ENCODE results near the gene NPL. TPM values are rescaled to one million over a fixed set of nuclear protein-coding genes. Genes with fewer than 3 reads are reported as not detected.

The NPL gene
- total RNA-seq, 1 experiment from 2014 or later = 2.4 TPM

DNA sequence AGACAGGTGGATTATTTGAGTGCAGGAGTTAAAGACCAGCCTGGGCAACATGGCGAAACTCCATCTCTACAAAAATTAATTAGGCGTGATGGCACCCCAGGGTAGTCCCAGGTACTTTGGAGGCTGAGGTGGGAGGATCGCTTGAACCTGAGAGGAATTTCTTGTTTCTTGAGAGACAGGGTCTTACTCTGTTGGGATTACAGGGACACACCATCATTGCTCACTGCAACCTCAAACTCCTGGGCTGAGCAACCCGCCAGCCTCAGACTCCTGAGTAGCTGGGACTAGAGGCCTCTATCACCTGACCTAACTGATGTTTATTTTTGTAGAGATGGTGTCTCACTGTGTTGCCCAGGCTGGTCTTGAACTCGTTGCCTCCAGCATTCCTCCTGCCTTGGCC, 74.4 kb downstream of the NPL start:
- Histone ChIP-seq H2AK5ac (ENCODE audit: insufficient read length, low read length) (no peak overlapping the region), H4K5ac (ENCODE audit: insufficient read length, low read depth, low read length) (no peak overlapping the region), H3K14ac (ENCODE audit: insufficient read depth, low read length) (no peak overlapping the region), H4K91ac (ENCODE audit: insufficient read length, low read depth, low read length) (no peak overlapping the region), H2AFZ (ENCODE audit: low read length) (no peak overlapping the region), H2BK15ac (ENCODE audit: low read depth, low read length) (no peak overlapping the region), H3K23me2 (ENCODE audit: insufficient read length, low read depth, low read length, poor library complexity, severe bottlenecking) (no peaks in the 10 kb centered on the region), H3K4me1 (ENCODE audit: insufficient read depth, low read length) (no peaks in the 10 kb centered on the region), H3K27ac (ENCODE audit: insufficient read length, low read depth, low read length) (no peak overlapping the region), H3K79me2 (ENCODE audit: insufficient read depth, low read length) (no peaks in the 10 kb centered on the region), H3K23ac (ENCODE audit: insufficient read length, low read depth, low read length) (no peak overlapping the region), H3K27me3 (ENCODE audit: insufficient read depth, low read length) (no peaks in the 10 kb centered on the region), H3K9me3 (ENCODE audit: control insufficient read depth, low read depth, low read length) (no peaks in the 10 kb centered on the region), H3T11ph (ENCODE audit: low read length) (no peak overlapping the region), H3K18ac (ENCODE audit: insufficient read length, low read depth, low read length) (no peak overlapping the region), H2BK5ac (ENCODE audit: insufficient read length, low read length) (no peak overlapping the region), H2BK120ac (ENCODE audit: low read depth, low read length, poor library complexity, severe bottlenecking) (no peak overlapping the region), H3K4me2 (ENCODE audit: insufficient read depth, insufficient read length, low read length) (no peak overlapping the region), H2BK12ac (ENCODE audit: insufficient read length, low read depth, low read length) (no peak overlapping the region), H2BK20ac (ENCODE audit: low read depth, low read length, poor library complexity, severe bottlenecking) (no peak overlapping the region), H3K79me1 (ENCODE audit: insufficient read depth, low read depth, low read length, poor library complexity, severe bottlenecking) (peaks cover 6% of the 10 kb centered on the region), H4K8ac (replicated peaks; ENCODE audit: insufficient read length, low read depth, low read length) (no peak overlapping the region), H4K20me1 (ENCODE audit: control insufficient read depth, insufficient read depth, insufficient read length) (no peaks in the 10 kb centered on the region), H3K9ac (ENCODE audit: extremely low read depth, insufficient read length, low read length) (no peak overlapping the region), H3K56ac (ENCODE audit: insufficient read length, low read depth, low read length) (no peak overlapping the region), H3K4ac (ENCODE audit: low read depth, low read length) (no peak overlapping the region)
- no peaks in the 10 kb centered on the region for H3K4me1 Mint-ChIP-seq
- TF ChIP-seq, protein P1, sequence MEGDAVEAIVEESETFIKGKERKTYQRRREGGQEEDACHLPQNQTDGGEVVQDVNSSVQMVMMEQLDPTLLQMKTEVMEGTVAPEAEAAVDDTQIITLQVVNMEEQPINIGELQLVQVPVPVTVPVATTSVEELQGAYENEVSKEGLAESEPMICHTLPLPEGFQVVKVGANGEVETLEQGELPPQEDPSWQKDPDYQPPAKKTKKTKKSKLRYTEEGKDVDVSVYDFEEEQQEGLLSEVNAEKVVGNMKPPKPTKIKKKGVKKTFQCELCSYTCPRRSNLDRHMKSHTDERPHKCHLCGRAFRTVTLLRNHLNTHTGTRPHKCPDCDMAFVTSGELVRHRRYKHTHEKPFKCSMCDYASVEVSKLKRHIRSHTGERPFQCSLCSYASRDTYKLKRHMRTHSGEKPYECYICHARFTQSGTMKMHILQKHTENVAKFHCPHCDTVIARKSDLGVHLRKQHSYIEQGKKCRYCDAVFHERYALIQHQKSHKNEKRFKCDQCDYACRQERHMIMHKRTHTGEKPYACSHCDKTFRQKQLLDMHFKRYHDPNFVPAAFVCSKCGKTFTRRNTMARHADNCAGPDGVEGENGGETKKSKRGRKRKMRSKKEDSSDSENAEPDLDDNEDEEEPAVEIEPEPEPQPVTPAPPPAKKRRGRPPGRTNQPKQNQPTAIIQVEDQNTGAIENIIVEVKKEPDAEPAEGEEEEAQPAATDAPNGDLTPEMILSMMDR (conservative IDR thresholded peaks at IDR 0.05) = no peak
- H3K27me3 Mint-ChIP-seq (ENCODE audit: low read depth) = no peaks in the 10 kb centered on the region
- no peaks in the 10 kb centered on the region for H3K9me3 Mint-ChIP-seq
- H3K27ac Mint-ChIP-seq = peak overlapping the region in 1 of 3 experiments; percentile 51; a peak in 1 of 7 replicates
- H3K36me3 Mint-ChIP-seq (ENCODE audit: insufficient read depth in 1 of 3, low read depth in 3 of 3) = peaks cover 68 to 100% (median 94%) of the 10 kb centered on the region in 3 experiments; a peak in 6 of 7 replicates
- WGBS (ENCODE audit: extremely low coverage, insufficient read length, low lambda C conversion rate) = no CpG with 5 or more reads among the region's 5 CpGs
- H3K4me3 Mint-ChIP-seq = no peak overlapping the region
- DNase-seq = no peak
